ENCODE data around the gene DAPK2.
"Not testable (repeated sequence)": the region's sequence is repeated elsewhere in the genome, so short reads cannot be mapped to it uniquely, and the experiment has no call there.

Gene DAPK2

DNA sequence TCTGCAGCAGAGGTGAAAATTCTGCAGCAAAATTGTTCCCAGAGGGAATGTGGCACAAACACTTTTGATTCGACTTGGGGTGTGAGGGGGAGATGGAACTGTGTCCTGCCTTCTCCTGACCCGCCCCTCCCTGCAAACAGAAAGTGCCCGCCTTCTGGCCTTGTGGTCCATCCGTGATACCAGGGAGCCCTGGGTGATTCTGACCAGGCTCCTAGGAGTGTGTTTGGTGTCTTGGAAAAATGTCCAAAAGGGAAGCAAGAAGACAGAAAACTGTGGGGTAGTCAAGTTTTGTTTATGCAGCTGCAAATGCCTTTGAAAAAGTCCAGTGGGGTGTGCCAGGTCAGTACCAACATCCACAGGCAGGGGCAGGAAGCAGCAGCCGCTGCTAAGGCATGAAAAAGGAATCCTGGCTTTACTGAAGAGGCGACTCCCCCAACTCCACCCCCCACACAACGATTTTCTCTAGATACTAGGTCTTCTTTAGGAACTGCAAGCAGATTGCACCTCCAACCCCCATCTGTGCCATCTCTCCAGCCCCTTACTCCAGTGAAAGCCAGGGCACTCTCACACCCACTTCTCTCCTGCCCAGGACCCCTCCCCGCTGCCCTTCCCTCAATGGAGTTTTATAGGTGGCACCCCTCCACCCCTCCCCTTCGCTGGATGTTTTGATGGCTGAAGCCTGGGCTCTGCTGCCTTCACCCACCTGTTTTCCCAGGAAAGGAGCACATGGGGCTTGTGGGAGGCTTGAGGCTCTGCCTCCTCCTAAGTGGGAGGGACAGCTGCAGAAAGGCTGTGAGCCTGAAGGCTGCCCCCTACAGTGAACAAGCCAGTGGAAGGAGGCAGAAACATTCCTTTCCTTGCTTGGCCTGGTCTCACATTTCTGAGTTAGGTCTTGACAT is 130.2 kb downstream of the DAPK2 start:
- DNase-seq (ENCODE audit: low read depth in 2 of 2) = no peak

DNA sequence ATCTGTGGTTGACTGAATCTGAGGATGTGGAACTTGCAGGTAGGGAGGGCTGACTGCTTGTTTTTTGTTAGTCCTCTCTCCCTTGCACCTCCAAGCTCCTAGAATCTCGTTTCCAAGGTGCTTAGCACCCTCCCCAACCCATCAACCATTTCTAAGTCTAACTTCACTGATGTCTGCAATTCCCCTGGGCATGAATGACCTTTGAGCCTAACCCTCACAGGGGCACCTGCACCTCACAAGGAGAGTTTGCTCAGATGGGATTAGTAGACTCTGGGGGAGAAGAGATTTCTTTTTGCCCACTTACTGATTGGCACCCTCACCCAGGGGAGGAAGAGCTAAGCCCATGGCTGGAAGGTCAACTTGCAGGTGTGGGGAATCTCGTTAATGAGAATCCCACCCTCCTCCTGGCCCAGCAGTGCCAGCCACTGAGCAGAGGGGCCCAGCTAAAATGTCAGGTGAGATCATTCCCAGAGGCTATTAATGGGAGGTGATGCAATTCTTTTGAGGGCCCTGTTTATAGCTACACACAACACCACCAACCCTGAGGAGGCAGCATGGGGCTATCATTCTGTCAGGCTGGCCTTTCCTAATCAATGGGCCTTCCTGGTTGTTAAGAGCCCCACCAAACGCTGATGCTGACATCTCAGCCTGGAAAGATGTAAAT is 130.9 kb downstream of the DAPK2 start:
- no peak for DNase-seq (ENCODE audit: low read depth in 2 of 2)

DNA sequence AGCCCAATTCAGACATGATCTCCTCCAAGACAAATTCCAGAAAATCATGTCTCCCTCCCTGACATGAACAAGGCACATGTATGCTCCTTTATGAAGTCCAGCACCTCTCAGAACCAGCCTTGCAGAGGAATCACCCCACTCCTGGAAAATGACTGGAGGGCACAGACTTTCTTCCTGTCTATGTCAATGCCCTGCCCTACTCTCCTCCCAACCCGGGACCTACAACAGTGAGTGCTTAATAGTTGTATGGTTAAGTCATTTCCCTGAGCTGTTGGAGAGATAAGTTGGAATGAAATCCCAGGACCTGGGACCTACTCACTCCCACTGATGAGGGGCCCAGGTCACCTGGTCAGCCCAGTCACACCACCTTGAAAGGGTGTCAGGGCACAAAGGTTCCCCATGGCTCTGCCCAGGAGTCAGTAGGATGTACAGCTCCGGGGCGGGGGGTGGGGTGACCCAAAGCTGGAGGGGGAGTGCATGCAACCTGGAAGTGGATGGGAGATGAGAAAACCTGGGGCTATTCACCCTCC is 132.4 kb downstream of the DAPK2 start:
- DNase-seq (ENCODE audit: low read depth in 2 of 2) = no peak

DNA sequence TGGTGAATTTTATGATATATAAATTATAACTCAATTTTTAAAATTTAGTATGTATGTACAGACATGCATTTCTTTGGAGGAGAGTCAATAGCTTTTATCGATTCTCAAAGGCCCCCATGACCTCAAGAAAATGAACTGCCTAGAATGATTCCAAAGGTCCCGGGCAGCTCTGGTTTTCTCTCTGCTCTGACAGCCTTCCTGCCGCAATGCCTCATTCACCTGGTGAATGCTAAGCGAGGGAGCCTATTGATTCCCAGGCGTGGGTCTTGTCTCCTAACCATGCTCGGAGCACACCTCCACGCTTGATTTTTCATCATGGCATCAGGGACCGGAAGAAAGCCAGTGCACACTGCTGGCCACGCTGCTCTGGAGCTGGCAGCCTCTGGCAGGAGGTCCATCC is 132.9 kb downstream of the DAPK2 start:
- DNase-seq (ENCODE audit: low read depth in 2 of 2) = no peak

DNA sequence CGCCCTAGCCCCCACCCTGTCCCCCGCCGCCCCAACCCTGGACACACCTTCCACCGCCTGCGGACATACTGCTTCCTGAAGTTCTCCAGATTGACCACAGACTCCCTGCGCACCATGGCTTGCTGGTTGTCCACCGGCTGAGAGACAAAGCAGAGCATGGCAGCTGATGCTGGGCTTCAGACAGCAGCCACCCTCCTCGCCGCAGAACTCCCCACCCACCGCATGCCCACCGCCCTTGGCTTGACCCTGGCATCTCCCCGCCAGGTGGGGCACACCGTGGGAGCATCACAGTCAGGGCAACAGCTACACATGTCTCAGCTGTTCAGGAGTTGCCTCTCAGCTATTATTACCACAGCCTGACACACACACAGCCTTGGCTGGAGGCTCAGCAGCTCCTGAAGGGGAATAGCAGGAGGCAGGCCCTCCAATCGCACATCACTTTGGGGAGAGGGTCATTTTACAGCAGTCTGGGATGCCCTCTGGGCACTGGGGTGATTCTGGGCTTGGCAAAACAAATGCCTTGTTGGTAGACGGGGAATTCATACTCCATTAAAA is 134.1 kb downstream of the DAPK2 start:
- no peak for DNase-seq (ENCODE audit: low read depth in 2 of 2)

DNA sequence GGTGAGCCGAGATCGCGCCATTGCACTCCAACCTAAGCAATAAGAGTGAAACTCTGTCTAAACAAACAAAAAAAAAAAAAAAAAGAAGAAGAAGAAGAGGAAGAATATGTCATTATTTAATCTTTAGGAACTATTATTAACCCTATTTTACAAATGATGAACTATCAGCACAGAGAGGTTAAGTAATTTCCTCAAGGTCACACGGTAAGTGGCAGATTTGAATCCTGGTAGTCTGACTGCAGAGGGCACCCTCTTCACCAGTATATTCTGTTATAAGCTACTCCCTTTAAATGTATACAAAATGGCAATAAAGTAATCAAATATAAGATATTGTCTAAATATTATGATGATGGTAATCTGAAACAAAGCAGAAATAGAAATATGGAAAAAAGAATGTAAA is 135.1 kb downstream of the DAPK2 start:
- DNase-seq (ENCODE audit: low read depth in 2 of 2) = no peak

DNA sequence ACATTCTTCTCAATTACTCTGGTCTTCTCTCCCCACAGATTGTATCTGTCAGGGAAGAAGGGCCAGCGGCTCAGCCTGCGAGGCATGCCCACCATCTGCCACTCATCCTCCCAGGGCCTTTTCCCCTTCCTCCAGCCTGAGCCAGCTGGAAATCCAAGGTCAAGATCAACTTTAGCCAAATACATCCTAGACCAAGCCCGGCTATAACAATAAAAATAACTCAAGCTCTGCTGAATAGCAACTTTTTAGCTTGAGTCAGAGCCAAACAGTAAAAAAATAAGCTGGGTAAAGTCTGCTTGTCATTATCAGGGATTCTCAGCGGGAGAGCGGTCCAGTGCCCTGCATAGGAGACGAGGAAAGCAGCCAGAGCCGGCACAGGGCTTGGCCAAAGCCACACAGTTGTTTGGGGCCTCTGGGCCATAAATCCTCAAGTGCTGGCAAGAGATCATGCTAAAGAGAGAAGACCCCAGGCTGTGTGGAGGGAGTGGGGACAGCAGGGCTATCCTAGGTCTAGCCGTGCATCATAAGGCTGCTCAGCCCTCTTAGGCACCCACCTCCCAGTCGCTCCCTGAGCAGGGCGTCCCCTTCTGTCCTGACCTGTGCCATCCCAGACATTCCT is 136.4 kb downstream of the DAPK2 start:
- DNase-seq (ENCODE audit: low read depth in 2 of 2) = peak; percentile 27 to 33

DNA sequence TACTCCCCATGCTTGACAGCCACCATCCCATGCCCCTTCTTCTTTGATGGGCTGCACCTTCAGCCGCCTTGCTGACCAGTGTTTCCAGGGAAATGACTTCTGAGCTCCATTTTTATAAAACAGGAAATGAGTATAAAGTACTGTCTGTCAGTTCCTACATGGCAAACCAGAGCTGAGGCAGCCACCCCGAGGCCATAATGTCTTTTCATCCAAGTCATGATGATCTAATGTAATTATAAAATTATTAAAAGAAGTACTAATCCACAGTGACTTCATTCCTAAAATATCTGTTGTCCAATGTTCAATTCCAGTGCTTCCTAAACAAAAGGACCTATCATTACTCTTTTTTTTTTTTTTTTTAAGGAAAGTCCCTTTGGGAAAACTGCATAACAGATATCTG is 137.3 kb downstream of the DAPK2 start:
- DNase-seq (ENCODE audit: low read depth in 2 of 2) = no peak

DNA sequence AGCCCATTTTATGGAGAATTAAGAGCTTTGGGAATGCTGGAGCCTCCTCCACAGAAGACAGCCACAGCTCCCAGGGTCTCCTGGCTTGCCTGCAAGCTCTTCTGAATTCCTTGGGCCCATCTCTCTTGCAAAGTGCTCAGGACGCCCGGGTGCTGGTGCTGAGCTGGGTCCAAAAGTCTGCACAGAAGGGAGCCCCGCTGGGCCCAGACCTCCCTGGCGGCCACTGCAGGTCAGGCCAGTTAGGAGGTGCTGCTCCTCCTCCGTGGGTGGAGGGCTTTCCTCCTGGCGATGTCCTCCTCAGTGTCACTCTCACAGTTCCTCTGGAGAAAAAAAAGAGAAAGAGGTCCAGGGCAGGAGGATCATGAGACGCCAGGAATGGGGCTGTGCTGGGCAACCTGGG is 138.0 kb downstream of the DAPK2 start:
- no peak for DNase-seq (ENCODE audit: low read depth in 2 of 2)

DNA sequence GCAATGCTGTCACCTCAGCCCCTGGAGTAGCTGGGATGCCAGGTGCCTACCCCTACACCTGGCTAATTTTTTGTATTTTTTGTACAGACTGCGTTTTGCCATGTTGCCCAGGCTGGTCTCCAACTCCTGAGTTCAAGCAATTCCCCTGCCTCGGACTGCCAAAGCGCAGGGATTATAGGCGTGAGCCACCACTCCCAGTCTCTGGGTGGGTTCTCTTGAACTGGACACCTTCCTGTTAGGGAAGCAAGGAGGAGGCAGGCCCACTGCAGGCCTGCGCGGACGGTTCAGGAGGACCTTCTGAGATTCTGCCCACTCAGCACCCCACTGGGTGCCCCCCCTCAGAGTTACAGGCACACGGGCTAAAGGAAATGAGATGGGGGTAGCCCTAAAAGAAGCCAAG is 138.8 kb downstream of the DAPK2 start:
- DNase-seq (ENCODE audit: low read depth in 2 of 2) = no peak

DNA sequence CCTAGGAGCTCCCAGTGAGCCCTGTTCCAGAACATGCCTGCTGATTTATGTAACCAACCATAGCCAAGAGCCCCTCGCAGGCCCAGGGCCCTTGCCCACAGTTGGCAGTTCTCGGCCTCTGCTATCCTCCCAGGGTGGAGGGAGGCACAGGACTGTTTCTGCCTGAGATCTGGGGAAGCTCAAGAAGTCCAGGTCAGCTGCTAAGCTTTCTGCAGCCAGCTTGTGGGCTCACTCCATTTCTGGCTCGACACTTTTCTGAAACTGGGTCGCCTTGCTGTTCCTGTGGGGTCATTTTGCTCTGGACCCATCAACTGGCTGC is 140.1 kb downstream of the DAPK2 start:
- DNase-seq (ENCODE audit: low read depth in 2 of 2) = no peak

DNA sequence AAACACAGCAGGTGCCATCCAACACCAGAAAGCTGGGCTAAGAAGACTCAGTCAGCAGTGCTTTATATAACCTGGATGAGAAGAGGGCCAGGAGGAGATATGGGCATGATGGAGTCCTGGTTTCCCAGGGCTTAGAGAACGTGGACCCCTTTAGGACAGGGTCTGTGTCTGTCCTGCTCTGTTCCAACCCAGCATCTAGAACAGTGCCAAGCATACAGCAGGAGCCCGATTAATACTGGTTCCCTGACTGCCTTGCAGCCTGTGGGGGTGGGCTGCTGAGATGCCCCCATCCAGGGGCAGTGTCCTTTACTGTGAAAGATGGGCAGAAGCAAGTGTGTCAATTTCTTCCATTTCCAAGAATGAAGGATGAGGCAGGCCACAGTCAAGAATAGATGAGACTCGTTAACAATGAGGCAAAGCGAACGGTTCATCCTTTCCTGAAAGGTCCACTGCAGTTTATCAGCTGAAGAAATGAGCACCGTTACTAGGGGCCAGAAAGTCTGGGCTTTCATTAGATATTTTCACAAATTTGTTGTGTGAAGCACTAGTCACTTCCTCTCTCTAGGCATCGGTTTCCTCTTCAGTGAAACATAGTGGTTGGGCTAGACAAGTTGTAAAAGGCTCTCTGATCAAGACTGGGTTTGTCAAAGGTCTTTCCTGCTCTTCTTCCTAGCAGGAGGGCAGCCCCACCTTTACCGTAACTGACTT is 140.6 kb downstream of the DAPK2 start:
- DNase-seq (ENCODE audit: low read depth in 2 of 2) = no peak

DNA sequence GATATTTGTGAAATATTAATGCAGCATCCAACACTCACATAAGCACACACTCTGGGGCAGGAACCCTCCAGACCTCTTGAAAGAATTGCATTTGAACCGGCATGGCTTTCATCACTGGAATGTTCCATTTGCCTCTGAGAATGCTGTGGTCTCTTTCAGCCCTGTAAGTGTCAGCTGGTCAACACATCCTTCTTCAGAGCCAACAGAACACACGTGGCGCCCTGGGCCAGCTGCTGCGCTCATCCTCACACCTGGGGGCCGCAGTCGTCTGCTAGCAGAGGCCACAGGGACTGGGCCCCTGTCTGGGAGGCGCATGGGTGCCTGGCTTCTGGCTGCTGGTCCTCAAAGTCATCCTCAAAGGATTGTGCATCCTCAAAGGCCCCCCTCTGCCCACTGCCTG is 141.2 kb downstream of the DAPK2 start:
- DNase-seq (ENCODE audit: low read depth in 2 of 2) = no peak

DNA sequence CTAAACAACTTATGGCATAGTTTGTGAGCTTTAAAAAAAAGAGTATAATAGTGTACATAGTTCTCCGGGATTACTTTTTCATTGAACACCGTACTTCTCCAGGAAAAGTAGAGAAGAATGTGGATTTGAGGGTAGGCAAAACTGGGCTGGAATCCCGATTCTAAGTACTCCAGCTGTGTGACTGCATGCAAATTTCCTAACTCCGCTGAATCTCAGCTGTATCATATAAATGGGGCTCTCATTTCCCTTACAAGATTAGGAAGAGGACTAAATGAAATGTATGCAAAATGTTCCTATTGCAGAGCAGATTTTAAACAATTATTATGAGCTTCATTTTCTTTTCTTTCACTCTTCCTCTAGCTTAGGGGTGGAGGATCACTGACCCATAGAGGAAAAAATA is 142.2 kb downstream of the DAPK2 start:
- no peak for DNase-seq (ENCODE audit: low read depth in 2 of 2)

DNA sequence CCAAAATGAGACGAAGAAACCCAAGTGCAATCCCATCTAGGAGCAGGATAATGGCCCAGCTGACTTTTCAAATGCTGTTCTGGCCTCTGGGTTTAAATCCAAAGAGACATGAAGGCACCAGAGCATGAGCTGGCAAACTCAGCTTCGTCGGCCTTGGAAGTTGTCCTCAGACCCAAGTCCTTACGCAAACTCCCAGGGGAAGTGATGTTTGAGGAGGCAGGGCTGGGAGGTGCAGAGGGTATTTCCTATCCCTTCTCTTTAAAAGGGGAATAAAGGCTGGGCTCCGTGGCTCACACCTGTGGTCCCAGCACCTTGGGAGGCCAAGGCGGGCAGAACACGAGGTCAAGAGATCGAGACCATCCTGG is 143.6 kb downstream of the DAPK2 start:
- no peak for DNase-seq (ENCODE audit: low read depth in 2 of 2)

DNA sequence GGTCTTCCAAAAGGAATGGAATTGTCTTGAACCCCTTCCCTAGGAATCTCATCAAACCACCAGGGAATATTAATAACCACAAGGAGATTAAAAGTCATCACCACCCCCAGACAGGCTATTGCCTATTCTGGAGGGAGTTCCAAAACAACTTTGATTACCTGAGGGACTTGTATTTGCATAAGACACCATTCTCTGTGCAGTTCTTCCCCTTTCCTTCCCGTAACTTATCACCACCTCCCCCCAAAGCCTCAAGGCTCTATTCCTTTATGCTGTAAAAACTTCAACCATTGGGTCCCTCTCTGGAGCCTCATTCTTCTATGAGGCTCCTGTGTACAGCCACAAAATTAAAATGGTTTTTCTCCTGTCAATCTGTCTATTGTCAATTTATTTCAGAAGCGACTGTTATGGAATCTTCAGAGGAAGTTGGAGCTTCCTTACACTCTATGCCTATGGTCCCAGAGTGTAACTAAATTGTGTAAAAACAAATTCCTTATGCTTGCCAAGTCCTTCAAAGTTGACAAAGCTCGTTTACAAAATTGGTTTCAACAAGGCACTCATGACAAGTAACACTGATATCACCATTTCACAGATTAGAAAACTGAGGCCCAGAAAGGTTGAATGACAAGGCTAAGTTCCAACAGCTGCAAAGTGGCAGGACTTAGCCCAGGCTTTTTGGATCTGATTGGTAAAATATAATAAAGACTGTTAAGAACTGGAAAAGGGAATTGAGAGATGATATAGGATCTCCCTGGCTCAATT is 144.2 kb downstream of the DAPK2 start:
- no peak for DNase-seq (ENCODE audit: low read depth in 2 of 2)

DNA sequence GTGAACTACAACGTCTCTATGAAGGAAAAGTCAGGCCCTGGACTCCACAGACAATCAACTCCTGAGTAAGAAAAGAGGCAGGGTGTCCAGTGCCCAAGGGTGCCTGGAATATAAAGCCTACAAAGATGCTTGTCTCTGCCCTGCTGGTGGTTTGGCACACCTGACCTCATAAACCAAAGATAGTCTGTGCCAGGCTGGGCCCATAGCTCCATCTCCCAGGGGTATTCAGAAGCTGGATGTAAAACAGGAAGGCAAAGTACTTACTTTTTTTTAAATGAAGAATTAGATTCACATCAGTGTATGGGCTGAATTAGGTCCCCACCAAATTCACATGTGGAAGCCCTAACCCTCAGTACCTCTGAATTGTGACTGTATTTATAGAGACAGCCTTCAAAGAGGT is 146.0 kb downstream of the DAPK2 start:
- DNase-seq (ENCODE audit: low read depth in 2 of 2) = no peak

DNA sequence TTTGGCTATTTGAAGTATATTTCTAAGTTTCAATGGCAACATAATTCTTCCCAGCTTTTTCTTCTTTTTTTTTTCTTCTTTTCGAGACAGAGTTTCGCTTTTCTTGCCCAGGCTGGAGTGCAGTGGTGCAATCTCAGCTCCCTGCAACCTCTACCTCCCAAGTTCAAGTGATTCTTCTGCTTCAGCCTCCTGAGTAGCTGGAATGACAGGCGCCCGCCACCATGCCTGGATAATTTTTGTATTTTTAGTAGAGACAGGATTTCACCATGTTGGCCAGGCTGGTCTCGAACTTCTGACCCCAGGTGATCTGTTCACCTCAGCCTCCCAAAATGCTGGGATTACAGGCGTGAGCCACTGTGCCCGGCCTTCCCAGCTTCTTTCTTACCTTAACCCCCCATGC is 146.7 kb downstream of the DAPK2 start:
- DNase-seq (ENCODE audit: low read depth in 2 of 2) = not testable (repeated sequence)

DNA sequence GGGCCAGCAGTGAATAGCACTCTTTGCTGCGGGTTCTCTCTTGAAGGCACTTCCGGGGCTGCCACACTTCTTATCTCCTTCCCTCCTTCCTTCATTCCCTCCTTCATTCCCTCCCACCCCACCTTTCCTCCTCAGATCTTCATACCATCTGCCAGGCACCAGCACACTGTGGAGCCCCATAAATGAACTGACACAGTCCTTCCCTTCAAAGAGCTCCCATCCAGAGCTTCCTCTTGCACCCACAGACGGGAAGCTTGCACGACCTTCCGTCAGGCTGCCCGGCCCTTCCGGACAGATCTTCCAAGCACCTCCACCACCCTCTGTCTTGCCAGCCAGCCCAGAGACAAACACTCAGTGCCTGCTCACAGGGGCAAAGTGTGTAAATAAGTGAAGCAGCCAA is 147.1 kb downstream of the DAPK2 start:
- DNase-seq (ENCODE audit: low read depth in 2 of 2) = no peak

DNA sequence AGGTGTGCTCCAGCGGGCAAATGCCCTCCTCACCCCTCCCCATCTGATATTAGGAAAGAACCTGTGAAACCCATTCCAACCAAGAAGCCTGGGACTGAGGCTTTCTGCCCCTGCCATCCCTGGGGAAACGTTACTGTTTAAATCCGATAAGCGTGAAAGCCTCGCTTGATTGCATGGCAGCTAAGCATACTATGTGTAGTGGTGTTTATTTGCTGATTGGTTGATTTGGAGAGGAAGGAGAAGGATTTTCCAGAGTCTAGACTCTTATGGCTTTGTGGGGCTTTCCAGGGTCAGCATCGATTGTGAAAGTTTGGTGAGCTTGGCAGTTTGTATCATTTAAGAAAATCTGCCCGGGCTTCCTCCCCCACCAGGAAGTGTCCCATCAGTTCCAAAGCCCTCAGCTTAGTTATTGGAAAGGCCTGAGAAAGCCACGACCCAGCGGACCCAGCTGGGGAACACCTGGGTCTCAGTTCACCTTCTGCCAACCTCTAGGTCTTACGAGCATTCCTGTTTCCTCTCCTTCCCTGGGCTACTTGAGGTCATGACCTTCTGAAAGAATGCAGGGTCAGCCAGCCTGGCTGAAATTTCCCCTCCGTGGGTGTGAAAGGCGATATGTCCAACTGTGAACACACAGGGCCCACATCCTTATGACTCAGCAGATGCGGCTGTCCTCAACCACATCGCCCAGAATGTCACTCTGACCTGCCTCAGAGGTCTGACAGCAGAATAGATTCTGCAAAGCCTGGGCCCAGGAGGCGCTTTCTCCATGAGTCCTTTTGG is 149.8 kb downstream of the DAPK2 start:
- DNase-seq (ENCODE audit: low read depth in 2 of 2) = no peak
